Measurements from ENCODE around the gene CPXM2. TPM values are rescaled to one million over a fixed set of nuclear protein-coding genes. Genes with fewer than 3 reads are reported as not detected.
A peak's percentile ranks its signal among the peaks of the same experiment; 100 is the strongest.

Gene CPXM2
- total RNA-seq, 3 donors from 2014 or later (not counting 1 experiment from before 2014, with no cell fraction given) = not detected

DNA sequence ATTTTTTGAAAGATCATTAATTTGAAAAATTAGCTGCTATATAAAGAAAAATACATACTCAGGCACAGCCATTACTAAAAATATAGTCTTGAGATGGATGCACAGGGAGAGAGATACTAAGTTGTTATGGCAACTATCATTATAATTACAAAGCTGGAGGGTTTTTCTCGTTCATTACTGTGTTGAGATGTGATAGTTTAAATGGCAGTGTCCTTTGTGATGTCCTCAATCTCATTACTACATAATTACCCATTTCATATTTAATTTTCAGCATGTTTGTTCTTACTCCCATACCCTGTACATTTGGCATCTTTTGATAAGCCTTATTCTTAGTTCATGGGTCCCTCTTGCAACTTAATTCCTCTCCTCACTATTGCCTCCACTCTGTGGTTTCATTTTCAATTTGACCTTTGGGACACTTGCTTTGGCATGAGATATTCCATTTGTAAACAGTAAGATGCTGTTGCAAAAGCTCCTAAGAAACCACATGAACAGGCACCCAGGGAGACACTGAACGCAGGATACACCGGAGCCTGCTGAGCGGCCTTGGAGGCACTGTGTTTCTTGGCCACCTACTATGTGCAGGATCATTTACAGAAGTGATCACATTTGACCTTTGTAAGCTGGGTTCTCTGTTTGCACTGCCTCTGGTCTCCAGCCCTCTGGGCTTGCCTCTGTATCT is 4.8 kb upstream of the CPXM2 start:
- 92% methylated on average over 3 of the region's 4 CpGs for WGBS (ENCODE audit: insufficient coverage)
- Histone ChIP-seq H3K27ac (ENCODE audit: low read length) (no peak overlapping the region), H3K4me1 (ENCODE audit: control insufficient read depth, insufficient read depth, low read length) (no peaks in the 10 kb centered on the region), H3K4me3 (ENCODE audit: low read length) (no peak overlapping the region), H3K27me3 (ENCODE audit: control insufficient read depth, insufficient read depth, low read length) (no peaks in the 10 kb centered on the region), H3K36me3 (ENCODE audit: control insufficient read depth, insufficient read depth, low read length) (no peaks in the 10 kb centered on the region), H3K9me3 (ENCODE audit: control insufficient read depth, insufficient read depth, low read length) (no peaks in the 10 kb centered on the region)
- no peak overlapping the region for H3K4me3 Mint-ChIP-seq
- H3K27ac Mint-ChIP-seq = no peak overlapping the region
- TF ChIP-seq, protein P1, sequence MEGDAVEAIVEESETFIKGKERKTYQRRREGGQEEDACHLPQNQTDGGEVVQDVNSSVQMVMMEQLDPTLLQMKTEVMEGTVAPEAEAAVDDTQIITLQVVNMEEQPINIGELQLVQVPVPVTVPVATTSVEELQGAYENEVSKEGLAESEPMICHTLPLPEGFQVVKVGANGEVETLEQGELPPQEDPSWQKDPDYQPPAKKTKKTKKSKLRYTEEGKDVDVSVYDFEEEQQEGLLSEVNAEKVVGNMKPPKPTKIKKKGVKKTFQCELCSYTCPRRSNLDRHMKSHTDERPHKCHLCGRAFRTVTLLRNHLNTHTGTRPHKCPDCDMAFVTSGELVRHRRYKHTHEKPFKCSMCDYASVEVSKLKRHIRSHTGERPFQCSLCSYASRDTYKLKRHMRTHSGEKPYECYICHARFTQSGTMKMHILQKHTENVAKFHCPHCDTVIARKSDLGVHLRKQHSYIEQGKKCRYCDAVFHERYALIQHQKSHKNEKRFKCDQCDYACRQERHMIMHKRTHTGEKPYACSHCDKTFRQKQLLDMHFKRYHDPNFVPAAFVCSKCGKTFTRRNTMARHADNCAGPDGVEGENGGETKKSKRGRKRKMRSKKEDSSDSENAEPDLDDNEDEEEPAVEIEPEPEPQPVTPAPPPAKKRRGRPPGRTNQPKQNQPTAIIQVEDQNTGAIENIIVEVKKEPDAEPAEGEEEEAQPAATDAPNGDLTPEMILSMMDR (IDR thresholded peaks at IDR 0.05) = no peak
- no peaks in the 10 kb centered on the region for H3K4me1 Mint-ChIP-seq
- no peak for DNase-seq
- no peaks in the 10 kb centered on the region for H3K36me3 Mint-ChIP-seq
- peaks cover 2 to 3% of the 10 kb centered on the region in 2 donors for H3K9me3 Mint-ChIP-seq
- ATAC-seq = no peak
- intact Hi-C loops (cut with micrococcal nuclease) = no loop called here
- peaks cover 13 to 22% of the 10 kb centered on the region in 2 donors for H3K27me3 Mint-ChIP-seq (ENCODE audit: low read depth in 2 of 2)

DNA sequence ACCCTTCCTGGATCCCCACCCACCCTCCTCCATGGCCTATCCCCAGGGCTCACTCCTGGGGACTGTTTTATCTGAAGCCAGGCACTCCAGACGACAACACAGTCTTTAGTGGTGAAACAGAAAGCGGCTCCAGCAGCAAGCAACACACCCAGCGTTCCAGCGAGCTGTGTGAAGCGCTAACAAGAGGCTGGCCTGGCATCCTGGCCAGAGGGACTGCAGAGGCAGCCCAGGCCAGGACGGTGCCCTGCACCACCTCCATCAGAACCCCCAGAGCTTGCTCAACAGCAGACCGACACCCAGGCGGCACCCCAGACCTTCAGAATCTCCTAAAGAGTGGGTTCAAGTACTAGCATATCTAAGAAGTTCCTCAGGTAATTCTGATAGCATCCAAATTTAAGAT is 2.0 kb upstream of the CPXM2 start:
- DNase-seq (no peak), ATAC-seq (no peak)

DNA sequence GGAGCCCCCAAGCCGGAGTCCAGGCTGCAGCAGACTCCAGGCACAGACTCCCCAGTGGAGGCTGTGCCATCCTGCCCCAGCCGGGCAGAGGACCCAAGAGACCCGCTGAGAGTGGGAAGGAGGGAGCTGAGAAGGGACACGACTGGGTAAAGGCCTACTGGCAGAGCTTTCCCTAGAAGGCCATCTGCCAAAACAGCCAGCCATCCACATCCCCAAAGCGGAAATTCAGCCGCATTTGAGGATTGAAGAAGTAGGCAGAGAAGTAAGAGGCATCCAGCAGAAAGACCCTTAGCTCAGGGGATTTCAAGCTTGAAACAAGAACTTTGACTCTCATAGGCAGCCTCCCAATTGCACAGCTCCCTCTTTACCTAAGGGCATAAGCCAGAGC is 857 bp downstream of the CPXM2 start:
- H3K9me3 ChIP-seq (ENCODE audit: control insufficient read depth, insufficient read depth, low read length) = no peaks in the 10 kb centered on the region
- Mint-ChIP-seq H3K9me3 (no peaks in the 10 kb centered on the region), H3K27ac (no peak overlapping the region), H3K36me3 (no peaks in the 10 kb centered on the region), H3K27me3 (ENCODE audit: low read depth in 2 of 2) (peaks cover 27 to 39% of the 10 kb centered on the region in 2 donors), H3K4me3 (peak overlapping the region; percentile 28), H3K4me1 (peaks cover 0 to 3% of the 10 kb centered on the region in 2 donors)
- no peak overlapping the region for H3K4me3 ChIP-seq (ENCODE audit: low read length)
- DNase-seq (no peak), ATAC-seq (no peak)
- WGBS (ENCODE audit: insufficient coverage) = 68% methylated on average over 5 of the region's 6 CpGs
- TF ChIP-seq, protein P1 (IDR thresholded peaks at IDR 0.05) = no peak
- intact Hi-C loops (cut with micrococcal nuclease) = no loop called here
- H3K27me3 ChIP-seq (ENCODE audit: control insufficient read depth, insufficient read depth, low read length) = no peaks in the 10 kb centered on the region
- no peaks in the 10 kb centered on the region for H3K36me3 ChIP-seq (ENCODE audit: control insufficient read depth, insufficient read depth, low read length)
- H3K27ac ChIP-seq (ENCODE audit: low read length) = no peak overlapping the region
- no peaks in the 10 kb centered on the region for H3K4me1 ChIP-seq (ENCODE audit: control insufficient read depth, insufficient read depth, low read length)

More for the DNA sequence above, 2.0 kb upstream of the CPXM2 start:
- no peaks in the 10 kb centered on the region for H3K4me1 ChIP-seq (ENCODE audit: control insufficient read depth, insufficient read depth, low read length)
- WGBS (ENCODE audit: insufficient coverage) = 85% methylated on average over 8 of the region's 8 CpGs
- intact Hi-C loops (cut with micrococcal nuclease) = no loop called here
- TF ChIP-seq, protein P1 (IDR thresholded peaks at IDR 0.05) = no peak
- Mint-ChIP-seq H3K36me3 (no peaks in the 10 kb centered on the region), H3K4me3 (no peak overlapping the region), H3K9me3 (no peaks in the 10 kb centered on the region), H3K4me1 (peaks cover 0 to 3% of the 10 kb centered on the region in 2 donors), H3K27ac (no peak overlapping the region), H3K27me3 (ENCODE audit: low read depth in 2 of 2) (peaks cover 30 to 39% of the 10 kb centered on the region in 2 donors)
- no peaks in the 10 kb centered on the region for H3K27me3 ChIP-seq (ENCODE audit: control insufficient read depth, insufficient read depth, low read length)
- H3K27ac ChIP-seq (ENCODE audit: low read length) = no peak overlapping the region
- no peaks in the 10 kb centered on the region for H3K36me3 ChIP-seq (ENCODE audit: control insufficient read depth, insufficient read depth, low read length)
- no peak overlapping the region for H3K4me3 ChIP-seq (ENCODE audit: low read length)
- no peaks in the 10 kb centered on the region for H3K9me3 ChIP-seq (ENCODE audit: control insufficient read depth, insufficient read depth, low read length)

DNA sequence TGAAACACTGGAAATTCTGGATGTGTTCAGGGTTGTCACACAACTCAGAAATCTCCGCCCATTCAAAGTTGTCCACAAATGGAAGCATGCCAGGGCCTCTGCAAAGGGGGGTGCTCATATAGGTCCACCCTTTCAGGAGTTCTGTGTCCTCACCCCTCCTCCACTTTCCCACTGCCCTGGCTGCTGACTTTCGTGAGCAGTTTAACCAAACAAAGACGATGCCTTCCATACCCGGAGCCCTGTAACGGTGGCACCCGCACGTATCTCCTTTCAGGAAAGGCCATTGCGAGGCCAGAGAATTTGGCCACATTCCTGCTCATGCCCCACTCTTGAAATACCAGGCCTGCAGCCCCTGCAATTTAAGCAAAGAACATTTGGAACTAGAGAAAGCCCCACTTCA is 1.4 kb downstream of the CPXM2 start:
- Histone ChIP-seq H3K4me3 (ENCODE audit: low read length) (no peak overlapping the region), H3K27me3 (ENCODE audit: control insufficient read depth, insufficient read depth, low read length) (no peaks in the 10 kb centered on the region), H3K27ac (ENCODE audit: low read length) (no peak overlapping the region), H3K4me1 (ENCODE audit: control insufficient read depth, insufficient read depth, low read length) (no peaks in the 10 kb centered on the region), H3K36me3 (ENCODE audit: control insufficient read depth, insufficient read depth, low read length) (no peaks in the 10 kb centered on the region), H3K9me3 (ENCODE audit: control insufficient read depth, insufficient read depth, low read length) (no peaks in the 10 kb centered on the region)
- H3K27me3 Mint-ChIP-seq (ENCODE audit: low read depth in 2 of 2) = peaks cover 27 to 39% of the 10 kb centered on the region in 2 donors
- DNase-seq (no peak), ATAC-seq (no peak)
- intact Hi-C loops (cut with micrococcal nuclease) = no loop called here
- peaks cover 0 to 3% of the 10 kb centered on the region in 2 donors for H3K4me1 Mint-ChIP-seq
- H3K27ac Mint-ChIP-seq = no peak overlapping the region
- no peaks in the 10 kb centered on the region for H3K36me3 Mint-ChIP-seq
- WGBS (ENCODE audit: insufficient coverage) = 89% methylated on average over 8 of the region's 8 CpGs
- TF ChIP-seq, protein P1 (IDR thresholded peaks at IDR 0.05) = no peak
- H3K9me3 Mint-ChIP-seq = no peaks in the 10 kb centered on the region
- no peak overlapping the region for H3K4me3 Mint-ChIP-seq
